Lower lobe of right lung (tissue), 2 donors: Measurements from ENCODE around the gene PUDP. TPM values are rescaled to one million over a fixed set of nuclear protein-coding genes. Genes with fewer than 3 reads are reported as not detected.

ENCODE experiments used
- ATAC-seq, 2 donors: fragments of 200-7000 bp; cut with Tn5 transposase; one replicate each; pipeline ENCODE4 v1.9.1; 2020 to 2022; ENCODE audit warnings: mild to moderate bottlenecking in 2 of 2, moderate library complexity in 2 of 2
- DNase-seq: peaks from one replicate; pipeline ENCODE4 v3.0.0-alpha.2; 2020
- H3K27ac ChIP-seq: fragments of 200-600 bp; one replicate; pipeline ENCODE4 v1.8.0; 2022
- H3K27me3 ChIP-seq: fragments of 200-600 bp; one replicate; pipeline ENCODE4 v1.8.0; 2022; ENCODE audit warnings: low read depth
- H3K36me3 ChIP-seq: fragments of 200-600 bp; one replicate; pipeline ENCODE4 v1.8.0; 2022; ENCODE audit warnings: mild to moderate bottlenecking
- H3K4me1 ChIP-seq: fragments of 200-600 bp; one replicate; pipeline ENCODE4 v1.8.0; 2022
- H3K4me3 ChIP-seq: fragments of 200-600 bp; one replicate; pipeline ENCODE4 v1.8.0; 2022; ENCODE audit warnings: mild to moderate bottlenecking
- H3K9me3 ChIP-seq: fragments of 200-600 bp; one replicate; pipeline ENCODE4 v1.8.0; 2022
- CTCF ChIP-seq: fragments of 200-600 bp; IDR thresholded peaks from one replicate; pipeline ENCODE4 v1.8.0; 2022; ENCODE audit warnings: antibody characterized with exemption, mild to moderate bottlenecking
- intact Hi-C: fragments of 100-400 bp; cut with DNase I; formaldehyde crosslinking; loops from one replicate; pipeline ENCODE4 v1.11.0; 2022
- total RNA-seq: library from RNA; stranded (reverse); fragmentation: NEBNext Ultra II Directional; extraction: Animal tissue kit (Norgen Biotek cat#: 25700); gene quantifications from one replicate; pipeline ENCODE4 v1.2.1, GENCODE V29; 2021
- donor health status: DM: no; HTN: yes; CAD: no; lungs with severe emphysema.

PUDP gene
- total RNA-seq, 1 donor from 2014 or later, result 19.8 TPM

GRCh38 chrX:7088968-7089615 lies 58.9 kb downstream of the PUDP start:
- ATAC-seq (peak in 1 of 2 donors; percentile 34), DNase-seq (no peak)
- Histone ChIP-seq H3K27ac (no peak overlapping the region), H3K9me3 (no peaks in the 10 kb centered on the region), H3K4me3 (no peak overlapping the region), H3K36me3 (no peaks in the 10 kb centered on the region), H3K4me1 (no peaks in the 10 kb centered on the region), H3K27me3 (no peaks in the 10 kb centered on the region)
- no peak for TF ChIP-seq CTCF
- intact Hi-C loops, result no loop called here

GRCh38 chrX:7086384-7086783 lies 61.6 kb downstream of the PUDP start:
- Histone ChIP-seq H3K36me3 (no peaks in the 10 kb centered on the region), H3K27me3 (no peaks in the 10 kb centered on the region), H3K4me1 (no peaks in the 10 kb centered on the region), H3K27ac (no peak overlapping the region), H3K4me3 (no peak overlapping the region), H3K9me3 (no peaks in the 10 kb centered on the region)
- ATAC-seq, result no peak
- DNase-seq, result no peak
- TF ChIP-seq CTCF, result no peak
- intact Hi-C loops, result no loop called here

- Histone ChIP-seq H3K27me3 (no peaks in the 10 kb centered on the region), H3K4me3 (no peak overlapping the region), H3K9me3 (no peaks in the 10 kb centered on the region), H3K36me3 (no peaks in the 10 kb centered on the region), H3K27ac (no peak overlapping the region), H3K4me1 (no peaks in the 10 kb centered on the region)
- no peak for DNase-seq
- TF ChIP-seq CTCF, result no peak
- no peak for ATAC-seq
- intact Hi-C loops, result no loop called here
Observed at GRCh38 chrX:7085879-7086278, 62.1 kb downstream of the PUDP start.

- DNase-seq, result no peak
- intact Hi-C loops, result no loop called here
- TF ChIP-seq CTCF, result no peak
- Histone ChIP-seq H3K27ac (no peak overlapping the region), H3K9me3 (no peaks in the 10 kb centered on the region), H3K36me3 (no peaks in the 10 kb centered on the region), H3K4me1 (no peaks in the 10 kb centered on the region), H3K27me3 (no peaks in the 10 kb centered on the region), H3K4me3 (no peak overlapping the region)
- no peak for ATAC-seq
Observed at GRCh38 chrX:7084841-7085240, 63.1 kb downstream of the PUDP start.

- Histone ChIP-seq H3K9me3 (no peaks in the 10 kb centered on the region), H3K27me3 (no peaks in the 10 kb centered on the region), H3K4me1 (no peaks in the 10 kb centered on the region), H3K27ac (no peak overlapping the region), H3K4me3 (no peak overlapping the region), H3K36me3 (no peaks in the 10 kb centered on the region)
- no peak for DNase-seq
- ATAC-seq, result peak; percentile 53 to 67
- TF ChIP-seq CTCF, result no peak
- intact Hi-C loops, result no loop called here
Observed at GRCh38 chrX:7083468-7084396, 64.2 kb downstream of the PUDP start.
